ENCODE measurements around the gene MYDGF. TPM values are rescaled to one million over a fixed set of nuclear protein-coding genes. Genes with fewer than 3 reads are reported as not detected.

MYDGF gene
- total RNA-seq, 1 donor from 2014 or later, result 51.2 TPM

DNA sequence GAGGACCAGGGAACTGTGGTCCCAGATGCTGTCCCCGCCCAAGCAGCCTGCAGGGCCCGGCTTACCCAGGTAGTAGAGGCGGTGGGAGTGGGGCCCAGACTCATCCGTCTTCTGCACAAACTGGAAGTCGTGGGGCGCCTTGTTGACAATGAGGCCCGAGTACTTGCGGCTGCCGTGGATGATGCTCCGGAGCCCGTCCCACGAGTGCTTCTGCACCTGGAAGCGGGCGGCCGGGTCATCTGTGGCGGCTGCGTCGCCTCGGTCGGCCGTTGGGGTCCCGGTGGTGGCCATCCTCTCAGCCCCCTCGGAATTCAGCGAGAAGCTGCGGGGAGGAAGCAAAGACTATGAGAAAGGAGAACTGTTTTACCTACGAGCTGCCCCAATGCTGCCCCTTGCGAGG lies 43.9 kb upstream of the MYDGF start:
- H3K4me1 Mint-ChIP-seq, result no peaks in the 10 kb centered on the region
- no peaks in the 10 kb centered on the region for H3K27me3 Mint-ChIP-seq (ENCODE audit: low read depth)
- no peak overlapping the region for H3K27ac Mint-ChIP-seq

DNA sequence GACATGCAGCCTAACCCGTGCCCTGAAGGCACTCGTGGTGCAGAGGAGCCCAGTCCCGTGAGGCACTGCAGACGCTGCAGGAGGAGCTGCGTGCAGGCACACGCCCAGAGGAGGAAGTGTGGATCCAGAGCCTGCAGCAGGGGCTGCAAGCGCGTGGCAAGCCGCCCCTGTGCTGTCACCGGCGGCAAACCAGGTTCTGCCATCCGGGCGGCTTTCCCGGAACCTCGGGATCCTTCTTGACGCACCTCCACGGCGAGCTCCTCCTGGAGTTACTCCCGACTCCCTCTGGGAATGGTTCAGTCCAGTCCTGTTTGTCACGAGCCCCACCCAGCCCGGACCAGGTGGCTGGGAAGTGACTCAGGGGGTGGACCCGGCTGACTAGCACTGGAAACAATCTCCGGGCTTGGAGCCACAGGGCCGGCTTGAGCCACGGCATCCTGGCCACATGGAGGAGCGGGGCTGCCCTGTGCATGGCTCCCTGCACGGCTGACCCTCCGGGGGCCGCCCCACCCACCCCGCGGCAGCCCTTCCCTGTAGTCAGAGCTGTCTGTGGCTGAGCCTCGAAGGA lies 43.3 kb upstream of the MYDGF start:
- H3K27me3 Mint-ChIP-seq (ENCODE audit: low read depth), result no peaks in the 10 kb centered on the region
- H3K4me3 Mint-ChIP-seq, result no peak overlapping the region
- H3K27ac Mint-ChIP-seq, result no peak overlapping the region
- H3K9me3 Mint-ChIP-seq, result no peaks in the 10 kb centered on the region
- TF ChIP-seq, protein P1, sequence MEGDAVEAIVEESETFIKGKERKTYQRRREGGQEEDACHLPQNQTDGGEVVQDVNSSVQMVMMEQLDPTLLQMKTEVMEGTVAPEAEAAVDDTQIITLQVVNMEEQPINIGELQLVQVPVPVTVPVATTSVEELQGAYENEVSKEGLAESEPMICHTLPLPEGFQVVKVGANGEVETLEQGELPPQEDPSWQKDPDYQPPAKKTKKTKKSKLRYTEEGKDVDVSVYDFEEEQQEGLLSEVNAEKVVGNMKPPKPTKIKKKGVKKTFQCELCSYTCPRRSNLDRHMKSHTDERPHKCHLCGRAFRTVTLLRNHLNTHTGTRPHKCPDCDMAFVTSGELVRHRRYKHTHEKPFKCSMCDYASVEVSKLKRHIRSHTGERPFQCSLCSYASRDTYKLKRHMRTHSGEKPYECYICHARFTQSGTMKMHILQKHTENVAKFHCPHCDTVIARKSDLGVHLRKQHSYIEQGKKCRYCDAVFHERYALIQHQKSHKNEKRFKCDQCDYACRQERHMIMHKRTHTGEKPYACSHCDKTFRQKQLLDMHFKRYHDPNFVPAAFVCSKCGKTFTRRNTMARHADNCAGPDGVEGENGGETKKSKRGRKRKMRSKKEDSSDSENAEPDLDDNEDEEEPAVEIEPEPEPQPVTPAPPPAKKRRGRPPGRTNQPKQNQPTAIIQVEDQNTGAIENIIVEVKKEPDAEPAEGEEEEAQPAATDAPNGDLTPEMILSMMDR (IDR thresholded peaks at IDR 0.05; ENCODE audit: unreplicated experiment), result no peak
- H3K4me1 Mint-ChIP-seq, result no peaks in the 10 kb centered on the region
- H3K36me3 Mint-ChIP-seq, result peaks cover 28% of the 10 kb centered on the region
- DNase-seq (ENCODE audit: low spot score in 2 of 2, unreplicated experiment in 2 of 2), result no peak

More for the DNA sequence above, 43.9 kb upstream of the MYDGF start:
- Mint-ChIP-seq H3K9me3 (no peaks in the 10 kb centered on the region), H3K4me3 (no peak overlapping the region), H3K36me3 (peaks cover 29% of the 10 kb centered on the region)
- TF ChIP-seq, protein P1 (IDR thresholded peaks at IDR 0.05; ENCODE audit: unreplicated experiment), result no peak
- DNase-seq (ENCODE audit: low spot score in 2 of 2, unreplicated experiment in 2 of 2), result no peak

DNA sequence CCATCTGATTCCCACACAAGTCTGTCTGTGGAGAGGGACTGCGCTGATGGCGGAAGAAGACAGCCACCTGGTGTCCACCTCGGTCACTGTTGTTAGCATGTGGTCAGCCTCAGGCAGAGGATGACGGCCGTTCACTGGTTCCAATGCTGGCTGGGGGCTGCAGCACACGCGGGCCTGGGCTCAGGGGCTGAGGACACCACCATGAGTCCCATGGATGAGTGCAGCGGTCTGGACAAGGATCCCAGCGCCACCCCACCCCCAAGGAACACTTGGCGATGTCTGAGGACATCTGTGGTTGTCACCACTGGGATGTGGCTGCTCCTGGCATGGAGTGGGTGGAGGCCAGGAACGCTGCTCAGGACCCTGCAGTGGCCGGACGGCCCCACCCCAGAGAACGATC lies 42.6 kb upstream of the MYDGF start:
- H3K4me1 Mint-ChIP-seq, result no peaks in the 10 kb centered on the region

DNA sequence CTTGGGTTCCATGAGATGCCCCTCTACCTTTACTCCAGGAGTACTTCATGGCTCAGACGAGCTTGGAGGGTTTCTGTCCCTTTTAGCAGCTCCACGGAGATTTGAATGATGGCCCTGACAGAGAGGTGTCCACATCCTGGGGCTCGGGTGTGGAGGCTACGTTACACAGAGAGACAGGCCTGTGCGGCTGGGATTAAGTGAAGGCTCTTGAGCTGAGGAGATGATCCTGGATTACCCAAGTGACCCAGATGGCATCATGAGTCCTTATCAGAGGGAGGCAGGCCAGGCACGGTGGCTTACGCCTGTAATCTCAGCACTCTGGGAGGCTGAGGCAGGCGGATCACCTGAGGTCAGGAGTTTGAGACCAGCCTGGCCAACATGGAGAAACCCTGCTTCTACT lies 41.1 kb upstream of the MYDGF start:
- Mint-ChIP-seq H3K9me3 (no peaks in the 10 kb centered on the region), H3K4me1 (no peaks in the 10 kb centered on the region), H3K36me3 (peaks cover 28% of the 10 kb centered on the region), H3K27me3 (ENCODE audit: low read depth) (no peaks in the 10 kb centered on the region), H3K4me3 (no peak overlapping the region), H3K27ac (no peak overlapping the region)
- TF ChIP-seq, protein P1 (IDR thresholded peaks at IDR 0.05; ENCODE audit: unreplicated experiment), result no peak
- no peak for DNase-seq (ENCODE audit: low spot score in 2 of 2, unreplicated experiment in 2 of 2)

More for the DNA sequence above, 42.6 kb upstream of the MYDGF start:
- no peak overlapping the region for H3K27ac Mint-ChIP-seq
- TF ChIP-seq, protein P1 (IDR thresholded peaks at IDR 0.05; ENCODE audit: unreplicated experiment), result no peak
- peaks cover 29% of the 10 kb centered on the region for H3K36me3 Mint-ChIP-seq
- H3K27me3 Mint-ChIP-seq (ENCODE audit: low read depth), result no peaks in the 10 kb centered on the region
- H3K4me3 Mint-ChIP-seq, result no peak overlapping the region
- no peaks in the 10 kb centered on the region for H3K9me3 Mint-ChIP-seq
- DNase-seq (ENCODE audit: low spot score in 2 of 2, unreplicated experiment in 2 of 2), result no peak

DNA sequence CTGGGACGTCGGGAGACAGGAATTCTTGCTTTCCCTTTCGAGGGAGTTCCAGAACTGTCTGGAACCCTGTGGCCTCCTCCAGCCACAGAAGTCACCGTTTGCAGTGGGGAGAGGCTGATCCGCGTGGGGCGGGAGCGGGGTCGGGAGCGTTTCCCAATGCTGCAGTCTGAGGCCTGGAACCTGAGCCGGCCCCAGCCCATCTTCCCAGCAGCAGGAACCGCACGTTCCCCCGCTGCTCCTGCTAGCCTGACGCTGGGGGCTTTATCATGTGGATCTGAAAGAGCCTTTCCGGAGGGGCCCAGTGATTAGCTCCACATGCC lies 40.1 kb upstream of the MYDGF start:
- TF ChIP-seq, protein P1 (IDR thresholded peaks at IDR 0.05; ENCODE audit: unreplicated experiment), result no peak
- Mint-ChIP-seq H3K27me3 (ENCODE audit: low read depth) (no peaks in the 10 kb centered on the region), H3K4me3 (no peak overlapping the region), H3K9me3 (no peaks in the 10 kb centered on the region), H3K27ac (no peak overlapping the region), H3K4me1 (no peaks in the 10 kb centered on the region), H3K36me3 (peaks cover 26% of the 10 kb centered on the region)
- no peak for DNase-seq (ENCODE audit: low spot score in 2 of 2, unreplicated experiment in 2 of 2)

Measured in mesothelial cell of epicardium (in vitro differentiated cells).